Kidney (tissue), 14 donors: ENCODE measurements around the gene TICRR. TPM values are rescaled to one million over a fixed set of nuclear protein-coding genes. Genes with fewer than 3 reads are reported as not detected.

Experiments used
- DNase-seq, 5 donors: peaks; one replicate each; pipeline ENCODE4 v3.0.0-alpha.2; 2013 to 2020
- FAIRE-seq: peaks from 2 replicates; lab custom pipeline; 2012; peaks lifted over from hg19 to GRCh38; lab: Jason Lieb, UNC
- H3K27ac ChIP-seq, 2 donors: one replicate each; pipeline ENCODE4 v1.7.0; 2013; ENCODE audit warnings: low read depth in 2 of 2, low read length in 2 of 2, inconsistent platforms in 1 of 2
- H3K27me3 ChIP-seq: one replicate; pipeline ENCODE4 v1.7.1; 2013; ENCODE audit warnings: low read length, inconsistent platforms; ENCODE audit not compliant: control insufficient read depth, insufficient read depth
- H3K36me3 ChIP-seq, 3 donors: one replicate each; pipeline versions ENCODE4 v1.7.0 to v1.7.1; 2013; ENCODE audit warnings: low read length in 3 of 3, control low read depth in 1 of 3, inconsistent platforms in 1 of 3; ENCODE audit not compliant: insufficient read depth in 3 of 3, control insufficient read depth in 2 of 3
- H3K4me1 ChIP-seq, 3 donors: one replicate each; pipeline versions ENCODE4 v1.7.0 to v1.7.1; 2013; ENCODE audit warnings: low read length in 3 of 3, inconsistent platforms in 1 of 3, low read depth in 1 of 3; ENCODE audit not compliant: control insufficient read depth in 2 of 3, insufficient read depth in 2 of 3
- H3K4me3 ChIP-seq, 3 donors: one replicate each; pipeline versions ENCODE4 v1.7.0 to v1.8.1; 2013; ENCODE audit warnings: low read length in 3 of 3, control low read depth in 1 of 3, inconsistent platforms in 1 of 3
- H3K9ac ChIP-seq, 3 donors: one replicate each; pipeline versions ENCODE4 v1.7.0 to v1.7.1; 2013; ENCODE audit warnings: low read length in 3 of 3, control low read depth in 1 of 3, inconsistent platforms in 1 of 3
- H3K9me3 ChIP-seq, 3 donors: one replicate each; pipeline versions ENCODE4 v1.7.0 to v1.7.1; 2013; ENCODE audit warnings: low read length in 3 of 3, control low read depth in 1 of 3, inconsistent platforms in 1 of 3; ENCODE audit not compliant: control insufficient read depth in 2 of 3, insufficient read depth in 1 of 3
- intact Hi-C: fragments of 100-400 bp; cut with DNase I; formaldehyde crosslinking; loops from one replicate; pipeline ENCODE4 v1.11.1; 2022
- polyA plus RNA-seq: library from polyadenylated mRNA; stranded (reverse); fragments of 350-450 nt; fragmentation: Illumina TruSeq; extraction: RNeasy Lipid Tissue Mini Kit (QIAGEN cat#74804); gene quantifications from one replicate; pipeline ENCODE4 v1.2.3, GENCODE V29; 2014; ENCODE audit warnings: low read depth, low replicate concordance; ENCODE audit not compliant: insufficient read depth
- total RNA-seq: library from RNA; stranded (reverse); fragmentation: NEBNext Ultra II Directional; extraction: Animal tissue kit (Norgen Biotek cat#: 25700); gene quantifications from one replicate; pipeline ENCODE4 v1.2.1, GENCODE V29; 2021
- TF ChIP-seq, protein P1 (sequence below): IDR thresholded peaks from 3 replicates; pipeline ENCODE4 v1.5.1; 2012; ENCODE audit warnings: mild to moderate bottlenecking, moderate library complexity, borderline replicate concordance; ENCODE audit not compliant: insufficient read depth; ENCODE audit errors: extremely low read depth
- donor health status: control.
- donor health status: control.
- donor health status: control.
- donor health status: control.
- donor health status: control.
- donor health status: DM: yes; HTN: yes; CAD: no.
- donor health status: Normal renal cell carcinoma (clear cell type).

TICRR gene
- total and polyA plus RNA-seq, 2 donors from 2014 or later = 0.25 TPM; not detected in 1

DNA sequence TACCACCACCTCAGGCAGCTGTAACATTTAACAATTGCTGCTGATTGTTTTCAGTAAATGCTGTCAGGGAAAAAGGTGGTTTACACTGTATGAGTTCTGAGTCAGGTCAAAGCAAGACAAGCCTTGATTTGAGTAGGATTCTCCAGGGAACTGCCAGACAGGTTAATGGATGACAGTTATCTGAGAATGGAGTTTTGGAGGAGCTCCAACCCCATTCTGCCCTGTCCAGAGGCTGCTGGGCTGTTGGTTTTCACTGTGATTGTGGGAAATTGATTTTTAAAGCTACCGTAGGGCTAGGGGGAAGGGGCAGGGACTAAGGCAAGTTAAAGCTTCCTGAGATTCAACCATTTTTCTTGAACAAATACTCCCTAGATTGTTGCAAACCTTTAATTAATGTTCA lies 39.9 kb downstream of the TICRR start:
- peaks cover 2 to 10% (median 5%) of the 10 kb centered on the region in 3 donors for H3K9me3 ChIP-seq
- no peak overlapping the region for H3K4me3 ChIP-seq
- DNase-seq = no peak
- H3K27ac ChIP-seq = no peak overlapping the region
- no peak overlapping the region for H3K9ac ChIP-seq
- H3K36me3 ChIP-seq = peaks cover 0 to 2% (median 0%) of the 10 kb centered on the region in 3 donors
- TF ChIP-seq, protein P1, sequence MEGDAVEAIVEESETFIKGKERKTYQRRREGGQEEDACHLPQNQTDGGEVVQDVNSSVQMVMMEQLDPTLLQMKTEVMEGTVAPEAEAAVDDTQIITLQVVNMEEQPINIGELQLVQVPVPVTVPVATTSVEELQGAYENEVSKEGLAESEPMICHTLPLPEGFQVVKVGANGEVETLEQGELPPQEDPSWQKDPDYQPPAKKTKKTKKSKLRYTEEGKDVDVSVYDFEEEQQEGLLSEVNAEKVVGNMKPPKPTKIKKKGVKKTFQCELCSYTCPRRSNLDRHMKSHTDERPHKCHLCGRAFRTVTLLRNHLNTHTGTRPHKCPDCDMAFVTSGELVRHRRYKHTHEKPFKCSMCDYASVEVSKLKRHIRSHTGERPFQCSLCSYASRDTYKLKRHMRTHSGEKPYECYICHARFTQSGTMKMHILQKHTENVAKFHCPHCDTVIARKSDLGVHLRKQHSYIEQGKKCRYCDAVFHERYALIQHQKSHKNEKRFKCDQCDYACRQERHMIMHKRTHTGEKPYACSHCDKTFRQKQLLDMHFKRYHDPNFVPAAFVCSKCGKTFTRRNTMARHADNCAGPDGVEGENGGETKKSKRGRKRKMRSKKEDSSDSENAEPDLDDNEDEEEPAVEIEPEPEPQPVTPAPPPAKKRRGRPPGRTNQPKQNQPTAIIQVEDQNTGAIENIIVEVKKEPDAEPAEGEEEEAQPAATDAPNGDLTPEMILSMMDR = no peak
- intact Hi-C loops = no loop called here
- no peaks in the 10 kb centered on the region for H3K27me3 ChIP-seq
- FAIRE-seq = no peak
- H3K4me1 ChIP-seq = no peaks in the 10 kb centered on the region

DNA sequence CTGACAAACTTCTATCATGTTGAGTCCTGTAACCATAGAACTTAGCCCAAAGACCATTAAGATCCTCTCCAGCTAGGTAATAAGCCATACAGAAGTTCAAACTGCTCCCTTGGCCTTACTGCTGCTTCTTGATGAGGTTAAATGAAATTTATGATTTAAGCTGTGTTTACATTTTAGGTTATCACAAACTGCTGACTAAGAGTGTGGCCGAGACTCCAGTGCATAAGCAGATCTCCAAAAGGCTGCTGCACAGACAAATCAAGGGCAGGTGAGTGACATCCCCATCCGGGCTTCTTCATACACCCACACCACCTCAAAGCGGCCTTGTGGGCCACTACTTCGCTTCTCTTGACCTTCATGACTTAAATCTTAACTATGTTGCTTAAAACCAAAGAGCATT lies 41.0 kb downstream of the TICRR start:
- Histone ChIP-seq H3K27me3 (no peaks in the 10 kb centered on the region), H3K9me3 (peaks cover 2 to 10% (median 5%) of the 10 kb centered on the region in 3 donors), H3K4me3 (no peak overlapping the region), H3K9ac (no peak overlapping the region), H3K4me1 (no peaks in the 10 kb centered on the region), H3K36me3 (peaks cover 0 to 2% (median 0%) of the 10 kb centered on the region in 3 donors), H3K27ac (no peak overlapping the region)
- intact Hi-C loops = no loop called here
- TF ChIP-seq, protein P1 = no peak
- FAIRE-seq = no peak
- DNase-seq = no peak

DNA sequence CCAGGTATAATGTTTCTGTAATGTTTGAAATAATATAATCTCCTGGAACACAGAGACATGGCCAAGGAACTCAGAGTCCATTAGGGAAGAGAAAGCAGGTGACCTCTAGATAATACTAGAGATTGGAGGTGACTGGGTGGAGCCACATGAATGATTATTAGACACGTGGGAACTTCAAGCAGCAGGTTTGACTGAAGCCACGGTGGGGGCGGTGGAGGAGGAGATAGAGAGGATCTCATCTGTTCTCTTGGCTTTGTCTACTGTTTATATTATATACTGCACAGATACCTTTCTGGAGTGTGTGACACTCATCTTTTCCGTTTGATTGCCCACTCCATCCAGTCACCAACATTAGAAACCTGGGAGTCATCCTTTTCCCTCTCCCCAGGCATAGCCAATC lies 46.3 kb downstream of the TICRR start:
- DNase-seq (no peak), FAIRE-seq (no peak)
- no peak overlapping the region for H3K27ac ChIP-seq
- H3K4me1 ChIP-seq = no peaks in the 10 kb centered on the region
- H3K36me3 ChIP-seq = no peaks in the 10 kb centered on the region
- no peaks in the 10 kb centered on the region for H3K9me3 ChIP-seq
- H3K9ac ChIP-seq = no peak overlapping the region
- TF ChIP-seq, protein P1 = no peak
- intact Hi-C loops = no loop called here
- H3K27me3 ChIP-seq = no peaks in the 10 kb centered on the region
- H3K4me3 ChIP-seq = no peak overlapping the region

DNA sequence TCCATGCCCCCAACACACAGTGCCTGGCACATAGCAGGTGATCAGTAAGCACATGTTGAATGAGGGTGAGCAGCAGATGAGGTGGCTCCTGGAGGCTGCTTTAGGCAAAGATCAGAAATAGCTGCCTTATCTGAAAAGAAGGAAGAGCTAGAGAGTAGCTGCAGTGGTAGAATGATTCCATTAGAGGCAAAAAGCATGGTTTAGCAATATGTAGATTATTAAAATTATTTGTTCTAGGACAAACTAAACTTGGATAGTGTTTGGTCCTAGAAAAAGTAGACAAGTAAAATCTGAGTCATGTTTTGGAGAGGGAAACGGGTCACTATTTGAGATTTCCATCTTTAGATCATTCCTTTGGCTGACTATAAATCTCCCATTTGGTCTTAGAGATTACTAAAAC lies 47.9 kb downstream of the TICRR start:
- intact Hi-C loops = no loop called here
- Histone ChIP-seq H3K4me1 (no peaks in the 10 kb centered on the region), H3K4me3 (no peak overlapping the region), H3K27ac (no peak overlapping the region), H3K36me3 (no peaks in the 10 kb centered on the region), H3K9me3 (no peaks in the 10 kb centered on the region), H3K9ac (no peak overlapping the region), H3K27me3 (no peaks in the 10 kb centered on the region)
- TF ChIP-seq, protein P1 = no peak
- DNase-seq = no peak
- no peak for FAIRE-seq
